Hepatocyte (in vitro differentiated cells): ENCODE data around the gene IL13RA2. TPM values are rescaled to one million over a fixed set of nuclear protein-coding genes. Genes with fewer than 3 reads are reported as not detected.

Experiments
- DNase-seq: peaks from one replicate; pipeline ENCODE4 v3.0.0-alpha.2; 2016; ENCODE audit warnings: low spot score
- H2AFZ ChIP-seq: fragments of 200-600 bp; sonication (generic); 2 replicates; pipeline ENCODE4 v1.6.0; 2016; ENCODE audit warnings: antibody characterized with exemption, mild to moderate bottlenecking
- H3K27ac ChIP-seq: fragments of 200-600 bp; sonication (generic); 2 replicates; pipeline ENCODE4 v1.5.1; 2016; ENCODE audit warnings: mild to moderate bottlenecking
- H3K27me3 ChIP-seq: fragments of 200-600 bp; sonication (generic); 2 replicates; pipeline ENCODE4 v1.6.1; 2016
- H3K36me3 ChIP-seq: fragments of 200-600 bp; sonication (generic); replicated peaks from 2 replicates; pipeline ENCODE4 v1.5.1; 2016; ENCODE audit warnings: low read depth; ENCODE audit not compliant: insufficient read depth
- H3K4me1 ChIP-seq: fragments of 200-600 bp; sonication (generic); 2 replicates; pipeline ENCODE4 v1.5.1; 2016; ENCODE audit warnings: mild to moderate bottlenecking, moderate library complexity; ENCODE audit not compliant: insufficient read depth
- H3K4me2 ChIP-seq: fragments of 200-600 bp; sonication (generic); 2 replicates; pipeline ENCODE4 v1.6.0; 2016
- H3K4me3 ChIP-seq: fragments of 200-600 bp; sonication (generic); 2 replicates; pipeline ENCODE4 v1.5.1; 2016; ENCODE audit warnings: mild to moderate bottlenecking
- H3K79me2 ChIP-seq: fragments of 200-600 bp; sonication (generic); 2 replicates; pipeline ENCODE4 v1.6.0; 2017; ENCODE audit warnings: mild to moderate bottlenecking
- H3K9me2 ChIP-seq: fragments of 200-600 bp; sonication (generic); replicated peaks from 2 replicates; pipeline ENCODE4 v1.6.0; 2017; ENCODE audit warnings: mild to moderate bottlenecking; ENCODE audit not compliant: insufficient read depth
- H3K9me3 ChIP-seq: fragments of 200-600 bp; sonication (generic); 2 replicates; pipeline ENCODE4 v1.5.1; 2016; ENCODE audit warnings: low read depth, mild to moderate bottlenecking
- H4K20me1 ChIP-seq: fragments of 200-600 bp; sonication (generic); 2 replicates; pipeline ENCODE4 v1.6.0; 2016; ENCODE audit warnings: mild to moderate bottlenecking; ENCODE audit not compliant: insufficient read depth, poor library complexity, severe bottlenecking
- CTCF ChIP-seq: fragments of 200-600 bp; sonication (generic); IDR thresholded peaks from 2 replicates; pipeline ENCODE4 v1.5.1; 2016; ENCODE audit warnings: antibody characterized with exemption, mild to moderate bottlenecking; ENCODE audit not compliant: poor library complexity
- EZH2 ChIP-seq: fragments of 200-600 bp; sonication (generic); IDR thresholded peaks from 2 replicates; pipeline ENCODE4 v1.6.1; 2016; ENCODE audit warnings: antibody characterized with exemption, mild to moderate bottlenecking, borderline replicate concordance
- EZH2phosphoT487 ChIP-seq: fragments of 200-600 bp; sonication (generic); IDR thresholded peaks from one replicate; pipeline ENCODE4 v1.6.1; 2018; ENCODE audit warnings: antibody characterized with exemption, mild to moderate bottlenecking, low read depth, moderate library complexity; ENCODE audit not compliant: unreplicated experiment, severe bottlenecking
- WGBS: methylation state at CpG from one replicate; pipeline ENCODE4 v1.1.6; 2016; ENCODE audit warnings: low lambda C conversion rate; ENCODE audit errors: missing lambda C conversion rate; 5-methylcytosine and 5-hydroxymethylcytosine counted together
- polyA plus RNA-seq: library from polyadenylated mRNA; unstranded; fragments of >200 nt; fragmentation: Nextera tagmentation; extraction: Ambion mirVana; gene quantifications from 2 replicates; pipeline ENCODE4 v1.2.1, GENCODE V29; 2016
- total RNA-seq: library from RNA; depleted of rRNA; stranded (reverse); fragments of >200 nt; gene quantifications from 2 replicates; pipeline ENCODE4 v1.2.3, GENCODE V29; 2014

Gene IL13RA2
- total and polyA plus RNA-seq, 2 experiments from 2014 or later = 0.17 TPM; not detected in 1

- H3K4me1 ChIP-seq = no peaks in the 10 kb centered on the region
- H3K9me2 ChIP-seq = no peaks in the 10 kb centered on the region
- 71% methylated on average over 2 of the region's 2 CpGs for WGBS
- no peak overlapping the region for H2AFZ ChIP-seq
- no peaks in the 10 kb centered on the region for H4K20me1 ChIP-seq
- no peaks in the 10 kb centered on the region for H3K36me3 ChIP-seq
- no peaks in the 10 kb centered on the region for H3K27me3 ChIP-seq
- no peak for DNase-seq
- H3K9me3 ChIP-seq = no peaks in the 10 kb centered on the region
- TF ChIP-seq EZH2phosphoT487 (no peak), EZH2 (no peak), CTCF (no peak)
- no peak overlapping the region for H3K4me2 ChIP-seq
- H3K79me2 ChIP-seq = no peaks in the 10 kb centered on the region
- H3K4me3 ChIP-seq = no peak overlapping the region
- no peak overlapping the region for H3K27ac ChIP-seq
Observed at GRCh38 chrX:114997779-114998178, 19.6 kb downstream of the IL13RA2 start.

GRCh38 chrX:114985967-114986592, 31.3 kb downstream of the IL13RA2 start:
- no peaks in the 10 kb centered on the region for H3K79me2 ChIP-seq
- no peaks in the 10 kb centered on the region for H3K27me3 ChIP-seq
- H2AFZ ChIP-seq = no peak overlapping the region

GRCh38 chrX:114976292-114976691, 41.1 kb downstream of the IL13RA2 start:
- H3K9me3 ChIP-seq = no peaks in the 10 kb centered on the region
- no peaks in the 10 kb centered on the region for H4K20me1 ChIP-seq
- H3K27ac ChIP-seq = no peak overlapping the region
- no peak overlapping the region for H2AFZ ChIP-seq
- no peak for TF ChIP-seq CTCF
- no peak for TF ChIP-seq EZH2
- TF ChIP-seq EZH2phosphoT487 = no peak
- H3K4me3 ChIP-seq = no peak overlapping the region
- no peaks in the 10 kb centered on the region for H3K36me3 ChIP-seq
- DNase-seq = no peak
- WGBS = 91% methylated on average over 2 of the region's 2 CpGs
- no peaks in the 10 kb centered on the region for H3K79me2 ChIP-seq
- no peaks in the 10 kb centered on the region for H3K4me1 ChIP-seq
- H3K27me3 ChIP-seq = no peaks in the 10 kb centered on the region
- H3K9me2 ChIP-seq = no peaks in the 10 kb centered on the region
- no peak overlapping the region for H3K4me2 ChIP-seq

More at GRCh38 chrX:114985967-114986592, 31.3 kb downstream of the IL13RA2 start:
- no peaks in the 10 kb centered on the region for H3K9me3 ChIP-seq
- WGBS = 85% methylated on average over 5 of the region's 5 CpGs
- H3K4me1 ChIP-seq = no peaks in the 10 kb centered on the region
- TF ChIP-seq EZH2 (no peak), CTCF (no peak), EZH2phosphoT487 (no peak)
- no peak overlapping the region for H3K4me3 ChIP-seq
- no peaks in the 10 kb centered on the region for H4K20me1 ChIP-seq
- no peak for DNase-seq
- H3K9me2 ChIP-seq = no peaks in the 10 kb centered on the region
- H3K4me2 ChIP-seq = no peak overlapping the region
- H3K27ac ChIP-seq = no peak overlapping the region
- H3K36me3 ChIP-seq = no peaks in the 10 kb centered on the region

- TF ChIP-seq CTCF (no peak), EZH2 (no peak), EZH2phosphoT487 (no peak)
- H3K4me2 ChIP-seq = no peak overlapping the region
- no peaks in the 10 kb centered on the region for H3K9me3 ChIP-seq
- no peaks in the 10 kb centered on the region for H3K9me2 ChIP-seq
- no peaks in the 10 kb centered on the region for H3K36me3 ChIP-seq
- no peak overlapping the region for H3K4me3 ChIP-seq
- H3K4me1 ChIP-seq = no peaks in the 10 kb centered on the region
- H3K79me2 ChIP-seq = no peaks in the 10 kb centered on the region
- DNase-seq = no peak
- H2AFZ ChIP-seq = no peak overlapping the region
- no peaks in the 10 kb centered on the region for H3K27me3 ChIP-seq
- H4K20me1 ChIP-seq = no peaks in the 10 kb centered on the region
- no peak overlapping the region for H3K27ac ChIP-seq
Observed at GRCh38 chrX:114973013-114973412, 44.4 kb downstream of the IL13RA2 start.
